HEK293 (cell line): ENCODE data around the gene COL4A3.

Experiments used
- CTCF ChIA-PET: fragments of 350-600 bp; formaldehyde crosslinking; extraction: SDS; loops from one replicate; lab custom pipeline; 2021; ENCODE audit warnings: antibody characterized with exemption; lab: Yijun Ruan, JAX
- POLR2A ChIA-PET: fragments of 300-600 bp; formaldehyde crosslinking; extraction: SDS; loops from one replicate; lab custom pipeline; 2020; ENCODE audit warnings: antibody characterized with exemption, inconsistent platforms; lab: Yijun Ruan, JAX
- H3K27ac ChIP-seq: fragments of 200-500 bp; sonication (Bioruptor generic); 2 replicates; pipeline ENCODE4 v1.5.1; 2014; ENCODE audit warnings: low read depth, low read length, control low read depth, inconsistent platforms; ENCODE audit errors: extremely low read depth
- H3K36me3 ChIP-seq, 2 experiments: fragments of 200-500 bp in 1 of 2; sonication (Bioruptor generic) in 1 of 2; 1 replicate in 1 of 2; 2 replicates in 1 of 2; pipeline ENCODE4 v1.5.1; 2014 to 2017; ENCODE audit warnings: inconsistent platforms in 2 of 2, low read length in 2 of 2; ENCODE audit not compliant: control insufficient read depth in 2 of 2, insufficient read depth in 1 of 2
- H3K4me1 ChIP-seq: fragments of 200-500 bp; sonication (Bioruptor generic); 2 replicates; pipeline ENCODE4 v1.5.1; 2014; ENCODE audit warnings: mild to moderate bottlenecking, low read length, inconsistent platforms; ENCODE audit not compliant: control insufficient read depth, insufficient read depth
- H3K4me3 ChIP-seq: 2 replicates; pipeline ENCODE4 v1.5.1; 2011; ENCODE audit warnings: low read depth, mild to moderate bottlenecking, control low read depth, low read length, moderate library complexity
- H3K9me3 ChIP-seq: fragments of 200-500 bp; sonication (Bioruptor generic); 2 replicates; pipeline ENCODE4 v1.5.1; 2014; ENCODE audit warnings: low read depth, low read length, inconsistent platforms; ENCODE audit not compliant: control insufficient read depth, insufficient read depth
- EGR2 ChIP-seq: fragments of 450-650 bp; formaldehyde crosslinking; IDR thresholded peaks from 2 replicates; pipeline ENCODE4 v1.5.1; 2016; ENCODE audit warnings: low read depth, missing biosample characterization, missing genetic modification characterization
- GFI1B ChIP-seq: fragments of 450-650 bp; formaldehyde crosslinking; IDR thresholded peaks from 2 replicates; pipeline ENCODE4 v1.5.1; 2016; ENCODE audit warnings: missing biosample characterization, missing genetic modification characterization
- GLI2 ChIP-seq: fragments of 450-650 bp; formaldehyde crosslinking; IDR thresholded peaks from 2 replicates; pipeline ENCODE4; 2017; ENCODE audit warnings: missing biosample characterization, missing genetic modification characterization, low read depth, borderline replicate concordance
- HOXA7 ChIP-seq: sonication (generic); formaldehyde crosslinking; IDR thresholded peaks from 2 replicates; pipeline ENCODE4 v1.8.1; 2022; ENCODE audit warnings: missing genetic modification reagents, borderline replicate concordance
- KLF9 ChIP-seq: fragments of 450-650 bp; formaldehyde crosslinking; IDR thresholded peaks from 2 replicates; pipeline ENCODE4 v1.5.1; 2016; ENCODE audit warnings: missing biosample characterization, missing genetic modification characterization, low read depth
- RBAK ChIP-seq: fragments of 450-650 bp; formaldehyde crosslinking; IDR thresholded peaks from 2 replicates; pipeline ENCODE4 v1.5.1; 2016; ENCODE audit warnings: missing biosample characterization, missing genetic modification characterization
- SETDB1 ChIP-seq: IDR thresholded peaks from one replicate; pipeline ENCODE4 v1.6.1; 2017; ENCODE audit warnings: mild to moderate bottlenecking, low read length, moderate library complexity, mixed read lengths; ENCODE audit not compliant: insufficient read length
- TRIM28 ChIP-seq: IDR thresholded peaks from 2 replicates; pipeline ENCODE4 v1.6.1; 2011; ENCODE audit warnings: low read length, control low read depth, borderline replicate concordance
- ZBTB20 ChIP-seq: fragments of 450-650 bp; formaldehyde crosslinking; IDR thresholded peaks from 2 replicates; pipeline ENCODE4 v1.5.1; 2016; ENCODE audit warnings: missing biosample characterization, missing genetic modification characterization
- ZFP37 ChIP-seq: fragments of 450-650 bp; formaldehyde crosslinking; IDR thresholded peaks from 2 replicates; pipeline ENCODE4 v1.5.1; 2016; ENCODE audit warnings: missing biosample characterization, missing genetic modification characterization
- ZNF140 ChIP-seq: fragments of 450-650 bp; formaldehyde crosslinking; IDR thresholded peaks from 2 replicates; pipeline ENCODE4 v1.5.1; 2016; ENCODE audit warnings: missing biosample characterization, missing genetic modification characterization
- ZNF157 ChIP-seq: fragments of 450-650 bp; formaldehyde crosslinking; IDR thresholded peaks from 2 replicates; pipeline ENCODE4 v1.5.1; 2016; ENCODE audit warnings: missing biosample characterization, missing genetic modification characterization
- ZNF174 ChIP-seq: fragments of 450-650 bp; formaldehyde crosslinking; IDR thresholded peaks from 2 replicates; pipeline ENCODE4 v1.5.0; 2017; ENCODE audit warnings: missing biosample characterization, mild to moderate bottlenecking, missing genetic modification characterization
- ZNF175 ChIP-seq: fragments of 450-650 bp; formaldehyde crosslinking; IDR thresholded peaks from 2 replicates; pipeline ENCODE4 v1.5.1; 2016; ENCODE audit warnings: missing biosample characterization, missing genetic modification characterization
- ZNF223 ChIP-seq: fragments of 450-650 bp; formaldehyde crosslinking; IDR thresholded peaks from 2 replicates; pipeline ENCODE4 v1.5.1; 2016; ENCODE audit warnings: missing biosample characterization, missing genetic modification characterization
- ZNF416 ChIP-seq: fragments of 450-650 bp; formaldehyde crosslinking; IDR thresholded peaks from 2 replicates; pipeline ENCODE4 v1.5.1; 2016; ENCODE audit warnings: missing biosample characterization, missing genetic modification characterization
- ZNF561 ChIP-seq: fragments of 450-650 bp; IDR thresholded peaks from 2 replicates; pipeline ENCODE4 v1.5.1; 2018; ENCODE audit warnings: missing biosample characterization, missing genetic modification characterization, borderline replicate concordance
- ZNF600 ChIP-seq: fragments of 450-650 bp; formaldehyde crosslinking; IDR thresholded peaks from 2 replicates; pipeline ENCODE4 v1.5.1; 2016; ENCODE audit warnings: missing biosample characterization, missing genetic modification characterization
- ZNF629 ChIP-seq: fragments of 450-650 bp; formaldehyde crosslinking; IDR thresholded peaks from 2 replicates; pipeline ENCODE4 v1.5.1; 2017; ENCODE audit warnings: missing biosample characterization, missing genetic modification characterization
- ZNF792 ChIP-seq: fragments of 450-650 bp; formaldehyde crosslinking; IDR thresholded peaks from 2 replicates; pipeline ENCODE4 v1.5.1; 2016; ENCODE audit warnings: missing biosample characterization, missing genetic modification characterization
- ZSCAN16 ChIP-seq: fragments of 450-650 bp; formaldehyde crosslinking; IDR thresholded peaks from 2 replicates; pipeline ENCODE4 v1.5.1; 2016; ENCODE audit warnings: missing biosample characterization, missing genetic modification characterization
- TF ChIP-seq, protein P1 (sequence below): fragments of 450-650 bp; formaldehyde crosslinking; IDR thresholded peaks from 2 replicates; pipeline ENCODE4; 2016; ENCODE audit warnings: missing biosample characterization, missing genetic modification characterization
- TF ChIP-seq, protein P2 (sequence below): fragments of 450-650 bp; formaldehyde crosslinking; IDR thresholded peaks from 2 replicates; pipeline ENCODE4 v1.5.1; 2016; ENCODE audit warnings: missing biosample characterization, missing genetic modification characterization
- TF ChIP-seq, protein P3 (sequence below): fragments of 450-650 bp; IDR thresholded peaks from 2 replicates; pipeline ENCODE4 v1.5.1; 2018; ENCODE audit warnings: missing biosample characterization, mild to moderate bottlenecking, missing genetic modification characterization

The COL4A3 gene

DNA sequence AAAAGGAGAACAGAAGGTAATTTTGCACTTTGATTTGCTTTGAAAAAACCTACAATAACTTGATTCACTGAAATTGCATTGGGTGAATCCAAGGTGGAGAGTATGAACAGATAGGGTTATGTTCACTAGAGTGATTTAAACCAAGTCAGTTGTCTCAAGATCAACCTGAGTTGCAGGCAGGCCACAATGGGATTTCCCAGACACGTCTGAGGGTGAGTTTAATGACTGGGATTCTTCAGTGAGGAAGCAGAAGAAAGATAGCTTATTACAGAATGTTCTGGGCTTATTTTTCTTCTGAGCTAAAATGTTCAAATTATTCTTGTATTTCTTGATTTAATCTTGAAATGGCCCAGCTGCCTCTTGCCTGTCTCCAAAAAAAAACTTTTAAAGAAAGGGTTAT is 20.5 kb upstream of the COL4A3 start:
- Histone ChIP-seq H3K9me3 (no peaks in the 10 kb centered on the region), H3K4me1 (no peaks in the 10 kb centered on the region), H3K27ac (no peak overlapping the region), H3K36me3 (no peaks in the 10 kb centered on the region), H3K4me3 (no peak overlapping the region)
- ChIA-PET CTCF (interaction anchor here (0.6 to 0.9 kb wide), 3 partner anchors 11 to 19 kb away, joined by 3 read pairs; no protein-coding TSS in a partner anchor), POLR2A (no interaction called here)
- TF ChIP-seq ZNF629 (tag by site-specific recombination) (no peak), ZSCAN16 (no peak), EGR2 (tag by site-specific recombination) (no peak), ZNF792 (no peak), ZNF600 (tag by site-specific recombination) (no peak), GLI2 (no peak), ZNF223 (tag by site-specific recombination) (no peak), ZNF174 (tag by site-specific recombination) (no peak), SETDB1 (no peak), ZFP37 (no peak), TRIM28 (no peak), HOXA7 (CRISPR knock-in tag) (no peak)
- TF ChIP-seq, protein P1, sequence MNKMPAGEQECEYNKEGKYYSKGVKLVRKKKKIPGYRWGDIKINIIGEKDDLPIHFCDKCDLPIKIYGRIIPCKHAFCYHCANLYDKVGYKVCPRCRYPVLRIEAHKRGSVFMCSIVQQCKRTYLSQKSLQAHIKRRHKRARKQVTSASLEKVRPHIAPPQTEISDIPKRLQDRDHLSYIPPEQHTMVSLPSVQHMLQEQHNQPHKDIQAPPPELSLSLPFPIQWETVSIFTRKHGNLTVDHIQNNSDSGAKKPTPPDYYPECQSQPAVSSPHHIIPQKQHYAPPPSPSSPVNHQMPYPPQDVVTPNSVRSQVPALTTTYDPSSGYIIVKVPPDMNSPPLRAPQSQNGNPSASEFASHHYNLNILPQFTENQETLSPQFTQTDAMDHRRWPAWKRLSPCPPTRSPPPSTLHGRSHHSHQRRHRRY (tag by site-specific recombination): no peak
- TF ChIP-seq, protein P2, sequence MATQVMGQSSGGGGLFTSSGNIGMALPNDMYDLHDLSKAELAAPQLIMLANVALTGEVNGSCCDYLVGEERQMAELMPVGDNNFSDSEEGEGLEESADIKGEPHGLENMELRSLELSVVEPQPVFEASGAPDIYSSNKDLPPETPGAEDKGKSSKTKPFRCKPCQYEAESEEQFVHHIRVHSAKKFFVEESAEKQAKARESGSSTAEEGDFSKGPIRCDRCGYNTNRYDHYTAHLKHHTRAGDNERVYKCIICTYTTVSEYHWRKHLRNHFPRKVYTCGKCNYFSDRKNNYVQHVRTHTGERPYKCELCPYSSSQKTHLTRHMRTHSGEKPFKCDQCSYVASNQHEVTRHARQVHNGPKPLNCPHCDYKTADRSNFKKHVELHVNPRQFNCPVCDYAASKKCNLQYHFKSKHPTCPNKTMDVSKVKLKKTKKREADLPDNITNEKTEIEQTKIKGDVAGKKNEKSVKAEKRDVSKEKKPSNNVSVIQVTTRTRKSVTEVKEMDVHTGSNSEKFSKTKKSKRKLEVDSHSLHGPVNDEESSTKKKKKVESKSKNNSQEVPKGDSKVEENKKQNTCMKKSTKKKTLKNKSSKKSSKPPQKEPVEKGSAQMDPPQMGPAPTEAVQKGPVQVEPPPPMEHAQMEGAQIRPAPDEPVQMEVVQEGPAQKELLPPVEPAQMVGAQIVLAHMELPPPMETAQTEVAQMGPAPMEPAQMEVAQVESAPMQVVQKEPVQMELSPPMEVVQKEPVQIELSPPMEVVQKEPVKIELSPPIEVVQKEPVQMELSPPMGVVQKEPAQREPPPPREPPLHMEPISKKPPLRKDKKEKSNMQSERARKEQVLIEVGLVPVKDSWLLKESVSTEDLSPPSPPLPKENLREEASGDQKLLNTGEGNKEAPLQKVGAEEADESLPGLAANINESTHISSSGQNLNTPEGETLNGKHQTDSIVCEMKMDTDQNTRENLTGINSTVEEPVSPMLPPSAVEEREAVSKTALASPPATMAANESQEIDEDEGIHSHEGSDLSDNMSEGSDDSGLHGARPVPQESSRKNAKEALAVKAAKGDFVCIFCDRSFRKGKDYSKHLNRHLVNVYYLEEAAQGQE (tag by site-specific recombination): no peak

DNA sequence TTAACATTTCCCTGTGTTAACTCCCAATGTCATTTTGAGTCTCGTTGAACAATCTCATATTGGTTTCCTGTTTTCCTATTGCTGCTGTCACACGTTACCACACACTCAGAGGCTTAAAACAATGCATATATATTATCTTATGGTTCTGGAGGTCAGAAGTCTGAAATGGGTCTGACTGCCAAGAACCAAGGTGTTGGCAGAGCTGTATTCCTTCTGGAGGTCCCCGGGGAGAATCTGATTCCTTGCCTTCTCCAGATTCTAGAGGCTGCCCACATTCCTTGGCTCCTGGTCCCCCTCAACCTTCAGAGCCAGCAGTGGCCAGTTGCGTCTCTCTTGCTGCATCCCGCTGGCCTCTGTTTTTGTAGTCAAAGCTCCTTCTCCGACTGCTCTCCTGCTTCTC is 18.0 kb upstream of the COL4A3 start:
- Histone ChIP-seq H3K4me1 (no peaks in the 10 kb centered on the region), H3K27ac (no peak overlapping the region), H3K4me3 (no peak overlapping the region), H3K9me3 (no peaks in the 10 kb centered on the region), H3K36me3 (no peaks in the 10 kb centered on the region)
- TF ChIP-seq, protein P3, sequence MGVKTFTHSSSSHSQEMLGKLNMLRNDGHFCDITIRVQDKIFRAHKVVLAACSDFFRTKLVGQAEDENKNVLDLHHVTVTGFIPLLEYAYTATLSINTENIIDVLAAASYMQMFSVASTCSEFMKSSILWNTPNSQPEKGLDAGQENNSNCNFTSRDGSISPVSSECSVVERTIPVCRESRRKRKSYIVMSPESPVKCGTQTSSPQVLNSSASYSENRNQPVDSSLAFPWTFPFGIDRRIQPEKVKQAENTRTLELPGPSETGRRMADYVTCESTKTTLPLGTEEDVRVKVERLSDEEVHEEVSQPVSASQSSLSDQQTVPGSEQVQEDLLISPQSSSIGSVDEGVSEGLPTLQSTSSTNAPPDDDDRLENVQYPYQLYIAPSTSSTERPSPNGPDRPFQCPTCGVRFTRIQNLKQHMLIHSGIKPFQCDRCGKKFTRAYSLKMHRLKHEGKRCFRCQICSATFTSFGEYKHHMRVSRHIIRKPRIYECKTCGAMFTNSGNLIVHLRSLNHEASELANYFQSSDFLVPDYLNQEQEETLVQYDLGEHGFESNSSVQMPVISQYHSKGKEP (tag by site-specific recombination): no peak
- TF ChIP-seq ZNF561 (tag by site-specific recombination) (no peak), ZNF157 (tag by site-specific recombination) (no peak), RBAK (tag by site-specific recombination) (no peak), ZNF175 (tag by site-specific recombination) (no peak), ZNF140 (tag by site-specific recombination) (no peak), ZNF174 (tag by site-specific recombination) (no peak), ZBTB20 (no peak), GFI1B (tag by site-specific recombination) (no peak), ZNF416 (tag by site-specific recombination) (no peak), KLF9 (tag by site-specific recombination) (no peak)
- POLR2A ChIA-PET: no interaction called here
- CTCF ChIA-PET: interaction anchor here (1.3 kb wide), 1 partner anchor 92 kb away, joined by 6 read pairs; no protein-coding TSS in a partner anchor
